CD4-positive, alpha-beta T cell treated with Interleukin-21 for 1 hour (primary cell): ENCODE data around the gene GMNC.
A peak's percentile ranks its signal among the peaks of the same experiment; 100 is the strongest.
"Not testable (repeated sequence)": the region's sequence is repeated elsewhere in the genome, so short reads cannot be mapped to it uniquely, and the experiment has no call there.

Experiments used
- DNase-seq: peaks from one replicate; pipeline ENCODE4 v3.0.0-alpha.2; 2020

Gene GMNC, protein sequence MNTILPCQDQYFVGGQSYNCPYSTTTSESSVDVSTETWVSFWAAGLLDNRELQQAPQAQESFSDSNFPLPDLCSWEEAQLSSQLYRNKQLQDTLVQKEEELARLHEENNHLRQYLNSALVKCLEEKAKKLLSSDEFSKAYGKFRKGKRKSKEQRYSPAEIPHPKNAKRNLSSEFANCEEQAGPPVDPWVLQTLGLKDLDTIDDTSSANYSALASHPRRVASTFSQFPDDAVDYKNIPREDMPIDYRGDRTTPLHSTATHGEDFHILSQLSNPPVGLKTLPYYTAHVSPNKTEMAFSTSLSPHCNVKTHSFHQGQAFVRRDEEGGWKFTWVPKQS

DNA sequence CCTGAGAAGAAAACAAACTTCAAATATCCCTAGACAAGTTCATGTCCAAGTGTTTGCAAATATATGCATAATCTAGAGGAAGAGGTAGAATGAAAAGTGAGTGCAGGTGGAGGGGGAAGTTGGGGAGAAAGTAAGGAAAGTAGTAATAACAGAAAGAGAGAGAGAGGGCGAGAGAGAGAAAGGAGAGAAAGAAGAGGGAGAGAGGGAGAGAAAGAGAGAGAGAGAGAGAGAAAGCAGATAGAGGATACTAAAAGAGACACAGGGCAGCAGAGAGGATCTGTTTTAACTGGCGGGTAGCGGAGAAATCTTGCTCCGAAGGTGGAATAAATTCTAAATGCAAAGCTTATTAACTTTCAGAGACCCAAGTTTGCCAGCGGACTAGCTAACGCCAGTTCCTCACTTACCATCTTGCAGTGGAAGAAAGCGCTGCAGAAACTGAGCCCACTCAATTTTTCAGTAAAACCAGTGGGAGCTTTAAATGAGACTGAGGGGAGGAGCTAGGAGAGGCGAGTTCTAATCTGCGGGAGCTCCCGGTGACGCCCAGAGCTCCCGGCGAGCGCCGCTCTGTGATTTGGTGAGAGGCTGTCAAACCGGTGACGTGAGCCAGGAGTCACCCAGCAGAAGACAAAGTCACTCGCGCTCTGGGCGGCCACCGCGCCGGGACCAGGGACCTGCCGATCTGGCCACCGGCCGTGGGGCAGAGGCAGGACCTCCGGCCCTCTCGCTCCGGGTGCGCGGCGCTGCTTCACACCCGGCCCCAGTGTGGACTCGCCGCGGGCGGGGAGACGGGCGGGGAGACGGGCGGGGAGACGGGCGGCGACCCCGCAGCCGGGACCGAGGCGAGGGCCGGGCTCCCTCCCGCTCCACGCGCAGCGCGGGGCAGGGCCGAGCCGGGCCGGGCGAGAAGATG lies at the start of gene GMNC:
GMNC (minus strand) TSS at position 486 of the 910 bp plus-strand sequence; CDS start at position 407, 79 bp downstream.
- DNase-seq: peak; percentile 15

DNA sequence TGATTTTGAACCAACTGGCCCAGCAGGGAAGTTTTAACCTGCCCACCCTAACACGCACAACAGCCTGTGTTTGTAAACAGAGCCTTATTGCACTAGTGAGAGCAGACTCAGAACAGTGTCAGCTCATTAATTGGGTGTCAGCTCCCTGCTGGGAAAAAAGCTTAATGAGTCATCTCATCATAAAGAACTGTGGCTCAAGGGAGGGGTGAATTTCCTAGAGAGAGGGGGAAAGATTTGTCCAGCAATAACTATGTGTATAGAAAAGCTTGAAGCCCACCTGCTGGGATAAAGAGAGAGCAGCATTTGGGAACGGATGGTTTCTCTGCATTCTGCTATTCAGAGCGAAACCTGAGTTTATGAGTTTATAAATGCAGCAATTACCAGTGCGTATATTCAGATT lies 48.9 kb upstream of the GMNC start:
- DNase-seq: no peak

DNA sequence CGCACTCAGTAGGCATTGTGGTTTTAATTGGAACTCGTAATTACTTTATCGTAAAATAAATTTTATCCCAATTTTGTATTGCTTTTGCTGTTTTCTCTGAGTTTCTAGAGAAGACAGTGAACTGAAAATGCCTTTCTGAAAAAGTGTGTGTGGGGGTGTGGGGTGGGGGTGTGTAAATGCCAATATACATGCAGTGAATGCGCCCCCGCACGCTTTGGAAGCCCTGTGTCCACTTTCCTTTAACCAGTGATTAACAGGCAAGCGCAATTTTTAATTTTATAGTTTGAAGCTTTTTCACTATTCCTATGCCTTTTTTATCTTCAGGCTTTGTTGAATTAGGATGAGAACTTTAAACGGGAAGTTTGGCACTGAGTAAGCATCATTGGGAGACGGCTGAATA lies 47.4 kb upstream of the GMNC start:
- no peak for DNase-seq

DNA sequence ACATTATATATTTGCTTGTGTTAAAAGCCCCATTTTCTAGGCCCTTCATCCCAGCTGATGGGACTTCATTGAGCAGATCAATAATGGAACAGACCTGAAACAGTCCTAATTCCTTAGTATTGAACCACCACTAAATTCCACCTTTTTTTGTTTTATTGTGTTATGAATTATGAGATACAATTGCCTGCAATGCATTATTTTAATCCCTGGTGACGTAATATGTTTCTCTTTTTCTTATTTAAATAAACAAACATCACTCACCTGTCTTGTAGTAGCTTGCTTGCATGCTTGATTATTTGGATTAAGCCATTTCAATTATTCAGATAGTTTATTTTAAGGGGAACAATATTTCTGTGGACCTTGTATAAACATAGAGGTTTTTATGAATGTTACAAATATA lies 40.7 kb upstream of the GMNC start:
- no peak for DNase-seq

DNA sequence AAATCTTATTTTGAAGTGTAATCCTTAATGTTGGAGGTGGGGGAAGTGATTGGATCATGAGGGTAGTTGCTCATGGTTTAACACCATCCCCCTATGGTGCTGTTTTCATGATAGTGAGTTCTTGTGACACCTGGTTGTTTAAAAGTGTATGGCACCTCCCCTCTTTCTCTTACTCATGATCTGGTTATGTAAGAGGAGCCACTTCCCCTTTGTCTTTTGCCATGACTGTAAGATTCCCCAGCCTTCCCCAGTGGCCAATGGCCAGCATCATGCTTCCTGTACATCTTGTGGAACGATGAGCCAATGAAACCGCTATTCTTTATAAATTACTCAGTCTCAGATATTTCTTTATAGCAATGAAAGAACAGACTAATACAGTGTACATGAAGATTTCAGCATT lies 39.8 kb upstream of the GMNC start:
- no peak for DNase-seq

DNA sequence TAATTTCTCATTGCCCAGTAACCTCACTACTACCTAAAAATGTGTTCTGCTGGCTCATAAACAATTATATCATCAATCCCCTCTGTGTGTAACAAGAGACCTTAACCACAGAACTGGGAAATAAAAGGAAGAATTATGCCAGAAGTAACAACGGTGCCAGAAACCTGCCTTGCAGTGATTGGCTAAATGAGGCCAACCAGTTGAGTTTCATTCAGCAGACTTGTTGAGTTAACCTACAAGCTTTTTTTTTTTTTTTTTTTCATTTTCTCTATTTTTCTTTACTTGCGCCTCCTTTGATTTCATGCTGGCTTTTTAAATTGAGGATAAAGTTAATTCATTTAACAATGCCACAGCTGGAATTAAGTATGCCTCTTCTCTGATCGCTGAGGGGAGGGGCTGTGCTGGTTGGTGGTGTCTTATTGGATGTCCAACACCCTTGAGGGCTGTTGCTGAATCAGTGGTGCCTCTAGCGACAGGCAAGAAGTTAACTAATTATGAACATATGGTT lies 30.0 kb upstream of the GMNC start:
- DNase-seq: no peak

DNA sequence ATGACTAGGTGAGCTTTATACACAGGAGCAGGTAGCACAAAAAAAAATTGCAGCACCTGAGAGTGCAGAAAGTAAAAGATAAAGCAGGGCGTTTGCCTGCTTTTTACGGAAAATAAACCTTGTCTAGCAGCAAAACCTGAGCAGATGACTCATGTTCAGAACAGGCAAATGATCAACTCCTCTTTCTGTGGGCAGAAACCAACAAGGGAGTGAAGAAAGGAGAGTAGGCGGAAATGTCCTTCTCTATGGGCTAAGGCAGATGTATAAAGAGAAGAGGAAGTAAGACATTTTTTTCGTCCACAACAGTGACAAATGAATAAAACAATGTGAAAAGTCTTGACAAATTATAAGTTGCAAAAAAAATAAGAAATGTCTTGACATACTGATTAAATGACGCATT lies 24.5 kb upstream of the GMNC start:
- DNase-seq: no peak

DNA sequence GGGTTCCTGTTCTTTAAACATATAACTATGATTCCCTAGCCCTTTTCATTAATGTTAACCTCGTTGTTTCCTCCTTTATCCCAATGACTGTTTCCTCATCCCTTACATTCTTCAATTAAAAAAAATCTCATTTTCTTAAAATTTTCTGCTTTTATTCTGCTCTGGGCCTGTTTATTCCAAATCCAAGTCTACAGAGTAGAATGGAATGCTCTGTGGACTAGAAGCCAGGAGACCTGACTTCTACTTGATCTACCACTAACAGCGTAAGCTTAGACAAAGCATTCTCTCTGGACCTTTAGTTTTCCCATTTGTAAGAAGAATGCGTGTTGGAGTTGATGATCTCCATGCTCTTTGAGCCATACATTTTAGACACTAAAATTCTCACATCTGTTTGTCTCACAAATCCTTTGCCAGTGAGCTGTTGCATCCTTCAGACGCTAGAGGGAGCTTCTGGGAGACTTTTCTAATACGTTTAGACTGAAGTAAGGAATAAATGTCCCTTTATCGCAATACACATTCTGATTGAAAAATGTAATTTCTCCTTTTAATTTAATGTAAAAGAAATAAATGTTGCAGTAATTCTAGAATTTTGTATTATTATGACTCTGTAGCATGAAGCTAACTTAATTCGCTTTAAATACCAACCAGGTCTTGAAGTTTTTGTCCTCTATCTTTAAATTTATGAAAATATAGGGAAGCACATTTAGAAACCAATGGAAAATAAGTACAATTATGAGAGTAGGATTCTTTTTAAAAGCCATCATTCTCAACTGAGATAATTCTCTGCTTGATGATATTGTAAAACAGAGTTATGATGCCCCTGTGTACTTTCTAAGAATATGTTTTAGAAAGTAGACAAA lies 21.7 kb upstream of the GMNC start:
- peak; percentile 25 for DNase-seq

DNA sequence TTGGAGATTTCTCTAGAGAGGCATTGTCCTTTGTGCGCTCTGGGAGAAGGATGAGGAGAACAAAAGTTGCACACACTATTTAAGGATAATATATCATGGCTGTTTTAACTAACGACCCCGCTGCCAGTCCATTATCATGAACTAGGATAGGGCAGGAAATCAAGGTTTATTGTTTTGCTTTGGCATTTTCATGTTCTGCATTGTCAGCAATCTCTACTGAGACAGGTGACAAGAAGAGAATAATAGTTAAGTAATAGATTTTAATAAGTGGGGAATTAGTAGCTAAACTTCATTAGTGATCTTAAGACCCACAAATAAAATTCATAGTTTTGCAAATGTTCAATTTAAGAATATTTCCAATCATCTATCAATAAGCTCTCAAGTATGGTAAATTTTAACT lies 20.6 kb upstream of the GMNC start:
- DNase-seq: no peak

DNA sequence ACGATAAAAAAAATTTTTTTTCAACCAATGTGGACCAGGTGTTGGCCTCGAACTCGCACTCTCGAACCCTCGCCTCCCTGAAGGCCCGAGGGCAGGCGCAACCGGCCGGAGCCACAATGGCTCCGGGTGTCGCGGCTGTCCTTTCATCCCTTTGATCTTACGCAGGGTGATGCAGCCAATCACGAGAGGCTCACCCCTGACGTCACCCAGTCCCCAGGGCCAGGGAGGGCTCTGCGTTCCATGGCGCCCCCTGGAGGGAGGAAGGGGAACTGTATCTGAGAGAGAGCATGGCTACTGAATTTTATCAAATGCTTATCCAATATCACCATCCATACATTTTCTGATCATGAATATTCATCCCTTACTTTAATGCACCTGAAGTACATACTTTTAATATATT lies 15.4 kb upstream of the GMNC start:
- DNase-seq: no peak

DNA sequence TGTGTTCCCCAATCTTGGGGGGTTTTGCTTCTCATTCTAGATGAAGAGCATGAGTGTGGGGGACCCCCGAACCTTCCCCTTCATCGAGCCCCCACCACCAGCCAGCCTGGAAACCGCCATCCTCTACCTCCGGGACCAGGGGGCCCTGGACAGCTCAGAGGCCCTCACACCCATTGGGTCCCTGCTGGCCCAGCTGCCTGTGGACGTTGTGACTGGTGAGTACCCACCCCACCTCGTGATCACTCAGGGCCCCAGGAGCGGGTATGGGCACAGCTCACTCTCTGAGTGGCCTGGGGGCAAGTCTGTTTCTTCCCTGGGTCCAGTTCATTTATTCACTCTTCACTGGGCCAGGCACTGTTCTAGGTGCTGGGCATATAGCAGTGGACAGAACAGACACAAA lies 13.9 kb upstream of the GMNC start:
- DNase-seq: not testable (repeated sequence)

DNA sequence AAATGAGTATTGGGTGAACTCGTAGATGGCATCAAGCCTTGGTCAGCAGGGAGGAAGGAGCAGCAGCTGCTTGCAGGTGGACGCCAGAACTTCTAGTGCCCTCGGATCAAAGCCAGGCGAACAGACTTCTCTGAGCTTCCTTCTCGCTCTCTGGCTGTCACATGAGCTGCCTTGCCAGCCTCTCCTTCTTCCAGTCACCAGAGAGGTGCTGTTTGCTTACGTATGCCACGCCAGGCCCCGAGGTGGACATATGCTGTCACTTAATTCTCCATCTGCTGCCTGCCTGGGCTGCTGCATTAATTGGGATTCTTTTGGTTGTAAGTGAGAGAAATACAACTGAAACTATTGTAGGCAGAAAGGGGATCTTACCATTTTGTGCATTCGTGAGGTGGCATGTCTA lies 12.6 kb upstream of the GMNC start:
- not testable (repeated sequence) for DNase-seq

DNA sequence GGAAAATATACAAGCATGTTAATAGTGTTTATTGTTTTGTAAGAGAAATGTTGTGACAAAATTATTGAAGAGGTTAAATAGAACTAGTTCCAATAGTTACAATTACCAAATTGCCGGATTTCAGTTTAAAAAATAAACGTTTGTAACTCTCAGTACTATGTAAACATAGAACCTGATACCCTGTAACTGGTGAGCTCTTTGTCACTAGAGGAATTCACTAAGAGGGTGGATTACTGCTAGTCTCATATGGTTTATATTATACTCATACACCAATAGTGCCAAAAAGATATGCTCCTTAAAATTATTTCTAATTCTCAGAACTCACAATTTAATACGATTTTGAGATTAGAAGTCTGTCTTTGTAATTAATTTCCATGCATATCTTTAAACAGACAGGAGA lies 7.6 kb upstream of the GMNC start:
- DNase-seq: no peak

DNA sequence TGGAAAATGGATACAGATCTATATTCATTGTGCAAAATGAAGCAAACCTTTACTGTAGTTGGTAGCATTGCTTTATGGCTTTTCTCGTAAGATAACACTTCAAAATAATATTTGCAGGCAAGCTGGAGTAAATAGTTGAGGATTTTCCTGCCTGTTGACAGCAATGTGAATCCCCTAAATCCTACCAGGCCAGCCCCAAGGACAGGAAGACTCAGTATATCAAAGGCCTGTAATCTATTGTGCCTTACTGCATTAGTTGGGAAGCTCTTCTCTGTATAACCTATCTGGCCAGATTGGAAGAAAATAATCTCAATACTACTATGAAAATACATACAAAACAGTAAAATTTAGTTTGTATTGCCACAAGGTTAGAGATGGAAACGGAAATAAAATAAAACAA lies 4.6 kb upstream of the GMNC start:
- DNase-seq: no peak

DNA sequence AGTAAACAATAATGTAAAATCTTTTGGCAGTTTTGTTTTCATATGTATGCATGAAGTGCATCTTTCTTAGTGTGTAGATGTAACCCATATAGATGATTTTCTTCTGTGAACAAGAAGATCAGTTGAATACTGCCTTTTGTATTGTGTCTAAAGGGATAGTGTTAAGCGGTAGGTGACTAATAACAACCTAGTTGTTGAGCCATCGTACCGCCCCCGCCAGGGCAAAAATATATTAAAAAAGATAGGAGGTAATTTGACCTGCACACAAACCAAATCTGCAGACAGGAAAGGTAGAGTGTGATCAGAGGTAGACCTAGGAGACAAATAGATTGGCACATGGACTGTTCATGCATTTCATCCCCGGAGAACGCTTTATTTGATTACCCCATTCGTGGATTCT lies 3.3 kb upstream of the GMNC start:
- DNase-seq: no peak

DNA sequence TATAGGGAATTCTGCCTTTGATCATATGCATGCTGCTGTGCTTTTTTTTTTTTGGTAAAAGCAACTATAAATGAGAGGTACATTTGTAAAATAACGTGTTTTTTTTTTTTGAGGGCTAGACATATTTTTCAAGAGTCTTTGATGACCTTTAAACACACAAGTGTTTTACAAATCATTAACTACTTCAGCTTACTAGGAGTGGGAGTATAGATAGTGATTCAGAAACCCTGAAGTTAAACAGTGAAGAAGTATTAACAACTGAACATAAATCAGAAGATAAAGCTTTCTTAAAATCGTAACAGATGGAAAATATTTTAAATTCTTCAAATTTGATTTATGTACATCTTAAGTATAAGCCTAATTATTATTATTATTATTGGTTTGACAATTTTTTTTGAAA lies 2.9 kb upstream of the GMNC start:
- no peak for DNase-seq

DNA sequence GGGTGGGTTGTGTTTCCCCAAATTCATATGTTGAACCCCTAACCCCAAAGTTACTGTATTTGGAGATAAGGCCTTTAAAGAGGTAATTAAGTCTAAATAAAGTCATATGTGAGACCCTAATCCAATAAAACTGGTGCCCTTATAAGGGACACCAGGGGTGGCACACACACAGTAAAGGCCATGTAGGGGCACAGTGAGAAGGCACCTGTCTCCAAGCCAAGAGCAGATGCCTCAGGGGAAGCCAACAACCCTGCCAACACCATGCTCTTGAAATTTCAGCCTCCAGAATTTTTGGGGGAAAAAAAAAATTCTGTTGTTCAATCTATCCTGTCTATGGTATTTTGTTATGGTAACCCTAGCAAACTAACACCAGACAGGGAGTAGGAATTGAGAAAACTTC lies 1.5 kb upstream of the GMNC start:
- DNase-seq: no peak

DNA sequence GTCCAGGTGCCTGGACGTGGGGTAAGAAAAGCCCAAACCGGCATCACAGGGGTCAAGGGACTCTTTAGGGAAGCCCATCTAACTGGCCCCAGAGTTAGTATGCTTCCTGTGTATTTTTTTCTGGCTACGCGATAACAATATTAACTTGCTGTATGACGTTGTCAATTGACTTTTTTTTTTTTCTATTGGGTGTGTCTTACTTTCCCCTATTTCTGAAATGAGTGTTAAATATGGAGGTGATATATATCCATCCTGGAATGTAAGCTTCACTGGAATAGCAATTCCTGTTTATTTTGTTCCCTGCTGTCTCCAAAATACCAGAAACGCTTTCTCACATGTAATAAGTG lies 598 bp upstream of the GMNC start:
- DNase-seq: no peak

DNA sequence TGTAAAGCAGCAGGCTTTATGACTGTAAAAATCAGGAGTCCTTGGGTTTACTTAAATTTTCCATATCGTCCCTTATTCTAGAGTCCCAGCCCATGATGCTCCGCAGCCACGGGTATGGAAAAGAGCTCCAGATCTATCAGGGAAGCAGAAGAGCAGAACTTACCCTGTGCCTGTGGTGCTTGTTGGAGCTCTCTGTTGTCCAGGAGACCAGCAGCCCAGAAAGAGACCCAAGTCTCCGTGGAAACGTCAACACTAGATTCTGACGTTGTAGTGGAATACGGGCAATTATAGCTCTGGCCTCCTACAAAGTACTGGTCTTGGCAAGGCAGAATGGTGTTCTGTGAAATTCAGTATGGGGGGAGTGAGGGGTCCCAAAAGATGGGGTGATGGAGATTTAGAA lies 2.0 kb downstream of the GMNC start:
- DNase-seq: no peak

DNA sequence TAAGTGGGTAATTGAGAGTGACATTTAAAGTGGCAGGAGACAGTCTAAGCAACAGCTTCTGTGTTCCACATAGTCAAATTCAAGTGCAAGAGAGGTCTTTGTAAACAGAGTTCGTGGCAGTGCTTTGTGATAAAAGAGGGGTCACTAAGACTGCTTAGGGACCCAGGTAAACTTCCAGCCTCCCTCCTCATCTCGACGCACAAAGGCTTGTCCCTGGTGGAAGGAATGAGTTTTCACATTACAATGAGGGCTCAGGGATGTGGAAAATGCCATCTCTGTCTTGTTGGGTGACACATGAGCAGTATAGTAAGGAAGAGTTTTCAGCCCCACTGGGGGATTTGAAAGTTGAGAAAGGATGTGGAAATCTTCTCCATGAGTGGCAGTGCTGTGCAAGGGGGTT lies 7.3 kb downstream of the GMNC start:
- DNase-seq: no peak

DNA sequence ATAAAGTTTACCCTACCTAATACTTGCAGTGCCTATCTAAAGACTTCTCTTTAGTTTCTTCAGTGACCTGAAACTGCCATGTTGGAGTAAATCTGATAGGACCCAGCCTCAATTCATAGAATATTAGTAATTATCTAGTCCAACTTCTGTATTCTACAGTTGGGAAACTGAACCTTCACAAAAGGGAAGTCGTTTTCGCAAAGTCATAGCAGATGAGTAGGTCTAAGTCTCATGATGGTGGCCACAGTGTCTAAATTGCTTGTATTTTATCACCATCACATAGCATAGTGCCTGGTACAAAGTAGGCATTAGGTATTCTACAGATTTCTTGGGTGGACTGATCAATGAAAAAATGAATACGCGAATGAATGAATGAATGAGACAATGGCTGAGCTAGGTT lies 8.4 kb downstream of the GMNC start:
- no peak for DNase-seq

DNA sequence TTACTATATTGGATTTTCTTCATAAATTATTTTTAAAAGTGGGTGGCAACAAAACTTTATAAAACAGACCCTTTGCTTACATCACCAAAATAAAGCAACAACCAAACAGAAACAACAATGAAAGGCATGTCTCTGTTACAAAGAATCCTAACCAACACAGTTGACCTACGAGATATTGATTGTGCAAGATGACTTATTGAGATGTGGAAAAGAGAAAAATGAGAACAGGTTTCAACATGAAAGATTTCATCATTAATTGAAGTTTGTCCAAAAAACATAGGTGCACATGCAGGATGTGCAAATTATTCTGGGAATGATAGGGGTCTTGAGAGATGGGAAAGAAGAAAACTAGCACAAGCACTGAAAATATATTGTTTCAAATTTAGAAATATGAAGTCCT lies 9.0 kb downstream of the GMNC start:
- no peak for DNase-seq

DNA sequence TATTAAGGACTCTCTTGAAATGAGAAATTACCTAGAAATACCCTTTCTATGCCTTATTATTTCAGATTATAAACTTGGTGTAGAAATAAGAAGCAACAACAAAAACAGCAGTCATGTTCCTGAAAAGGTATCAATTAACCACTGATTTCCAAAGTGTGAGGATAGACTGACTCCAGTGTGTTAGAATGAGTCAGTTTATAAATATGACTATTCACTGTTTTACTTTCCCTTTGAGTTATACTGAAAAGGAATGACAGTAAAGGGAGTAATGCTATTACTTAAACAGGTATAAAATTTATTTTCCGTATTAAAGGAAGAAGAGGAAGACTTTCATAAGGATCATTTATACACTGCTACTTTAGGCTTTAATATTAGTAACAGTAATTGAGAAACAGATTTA lies 12.9 kb downstream of the GMNC start:
- no peak for DNase-seq
